ENCODE measurements around the gene RRP1.

RRP1 gene

GRCh38 chr21:43849532-43850299 lies 60.3 kb downstream of the RRP1 start:
- no peak for DNase-seq (ENCODE audit: low read depth)
- TF ChIP-seq, protein P1, sequence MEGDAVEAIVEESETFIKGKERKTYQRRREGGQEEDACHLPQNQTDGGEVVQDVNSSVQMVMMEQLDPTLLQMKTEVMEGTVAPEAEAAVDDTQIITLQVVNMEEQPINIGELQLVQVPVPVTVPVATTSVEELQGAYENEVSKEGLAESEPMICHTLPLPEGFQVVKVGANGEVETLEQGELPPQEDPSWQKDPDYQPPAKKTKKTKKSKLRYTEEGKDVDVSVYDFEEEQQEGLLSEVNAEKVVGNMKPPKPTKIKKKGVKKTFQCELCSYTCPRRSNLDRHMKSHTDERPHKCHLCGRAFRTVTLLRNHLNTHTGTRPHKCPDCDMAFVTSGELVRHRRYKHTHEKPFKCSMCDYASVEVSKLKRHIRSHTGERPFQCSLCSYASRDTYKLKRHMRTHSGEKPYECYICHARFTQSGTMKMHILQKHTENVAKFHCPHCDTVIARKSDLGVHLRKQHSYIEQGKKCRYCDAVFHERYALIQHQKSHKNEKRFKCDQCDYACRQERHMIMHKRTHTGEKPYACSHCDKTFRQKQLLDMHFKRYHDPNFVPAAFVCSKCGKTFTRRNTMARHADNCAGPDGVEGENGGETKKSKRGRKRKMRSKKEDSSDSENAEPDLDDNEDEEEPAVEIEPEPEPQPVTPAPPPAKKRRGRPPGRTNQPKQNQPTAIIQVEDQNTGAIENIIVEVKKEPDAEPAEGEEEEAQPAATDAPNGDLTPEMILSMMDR (conservative IDR thresholded peaks at IDR 0.05; ENCODE audit: low read depth, low read length), result no peak
- H3K4me3 ChIP-seq (ENCODE audit: low read depth, low read length), result no peak overlapping the region

DNA sequence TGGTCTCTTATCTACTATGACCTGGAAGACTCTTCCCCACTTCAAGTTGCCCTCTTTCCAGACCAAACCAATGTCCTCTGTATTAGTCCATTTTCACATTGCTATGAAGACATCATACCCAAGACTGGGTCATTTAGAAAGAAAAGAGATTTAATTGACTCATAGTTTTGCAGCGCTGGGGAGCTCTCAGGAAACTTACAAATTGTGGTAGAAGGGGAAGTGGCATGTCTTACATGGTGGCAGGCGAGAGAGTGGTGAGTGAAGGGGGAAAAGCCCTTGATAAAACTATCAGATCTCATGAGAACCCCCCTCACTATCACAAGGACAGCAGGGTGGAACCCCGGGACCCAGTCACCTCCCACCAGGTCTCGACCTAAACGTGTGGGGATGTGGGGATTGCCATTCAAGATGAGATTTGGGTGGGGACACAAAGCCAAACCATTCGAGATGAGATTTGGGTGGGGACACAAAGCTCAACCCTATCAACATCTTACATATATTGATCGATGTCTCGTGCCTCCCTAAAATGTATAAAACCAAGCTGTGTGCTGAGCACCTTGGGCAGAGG lies 61.4 kb downstream of the RRP1 start:
- DNase-seq (ENCODE audit: low read depth), result no peak
- TF ChIP-seq, protein P1 (conservative IDR thresholded peaks at IDR 0.05; ENCODE audit: low read depth, low read length), result no peak
- no peak overlapping the region for H3K4me3 ChIP-seq (ENCODE audit: low read depth, low read length)

DNA sequence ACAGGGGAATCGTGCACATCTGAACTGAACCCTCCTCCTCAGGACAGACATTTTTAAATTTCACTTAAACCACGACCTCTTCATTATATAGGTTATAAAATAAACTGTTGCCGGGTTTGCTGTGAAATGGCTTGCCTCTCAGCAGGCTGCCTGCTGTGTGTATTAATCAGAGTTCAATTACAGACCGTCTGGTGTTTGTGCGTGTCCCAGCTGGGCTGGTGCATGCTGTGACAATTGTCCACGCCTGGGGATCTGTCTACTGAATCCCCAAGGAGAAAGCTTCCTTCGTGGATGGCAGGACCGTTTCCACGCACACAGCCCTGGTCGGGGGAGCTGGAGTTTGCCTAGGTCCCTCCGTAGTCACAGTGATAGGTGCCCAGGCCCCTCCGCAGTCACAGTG lies 62.2 kb downstream of the RRP1 start:
- TF ChIP-seq, protein P1 (conservative IDR thresholded peaks at IDR 0.05; ENCODE audit: low read depth, low read length), result no peak
- H3K4me3 ChIP-seq (ENCODE audit: low read depth, low read length), result no peak overlapping the region
- DNase-seq (ENCODE audit: low read depth), result no peak

DNA sequence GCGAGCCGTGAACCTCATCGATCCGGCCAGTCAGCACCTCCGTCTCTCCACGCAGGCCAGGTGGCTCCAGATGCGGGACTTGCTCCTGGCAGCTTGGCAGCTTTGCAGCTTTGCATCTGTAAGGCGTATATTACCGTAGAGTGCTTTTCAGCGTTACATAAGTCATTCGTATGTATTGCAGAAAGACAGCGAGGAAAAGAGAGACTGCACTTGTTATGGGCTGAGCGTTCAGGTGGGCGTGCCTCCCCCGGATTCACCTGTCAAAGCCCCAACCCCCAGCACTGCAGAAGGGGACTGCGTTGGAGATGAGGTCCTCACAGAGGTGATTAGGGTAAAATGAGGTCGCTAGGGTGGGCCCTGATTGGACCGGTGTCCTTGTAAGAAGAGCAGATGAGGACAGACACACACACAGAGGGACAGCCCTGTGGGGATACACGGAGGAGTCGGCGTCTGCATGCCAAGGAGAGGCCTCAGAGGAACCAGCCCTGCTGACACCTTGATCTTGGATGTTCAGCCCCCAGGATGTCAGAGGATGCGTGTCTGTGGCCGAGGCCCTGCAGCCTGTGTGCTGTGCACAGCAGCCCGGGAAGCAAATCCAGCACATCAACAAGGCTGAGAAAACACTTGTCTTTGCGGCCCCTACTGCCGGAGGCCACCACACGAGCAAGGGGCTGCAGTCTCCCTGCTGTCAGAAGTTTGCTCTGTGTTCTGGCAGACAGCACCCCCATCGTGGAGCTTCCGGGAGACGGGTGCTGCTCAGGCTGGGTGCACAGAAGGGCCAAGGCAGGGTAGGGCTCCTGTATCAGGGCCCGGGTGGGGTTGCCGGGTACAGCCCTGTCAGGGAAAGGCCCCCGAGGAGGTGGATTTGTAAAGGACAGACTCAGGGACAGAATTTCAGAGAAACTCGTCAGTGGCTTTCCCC lies 64.7 kb downstream of the RRP1 start:
- no peak overlapping the region for H3K4me3 ChIP-seq (ENCODE audit: low read depth, low read length)
- DNase-seq (ENCODE audit: low read depth), result no peak
- TF ChIP-seq, protein P1 (conservative IDR thresholded peaks at IDR 0.05; ENCODE audit: low read depth, low read length), result no peak

All from choroid plexus epithelial cell (primary cell).